NCI-H2107 treated with DMSO at 0.1 percent for 48 hours (cell line): Measurements from ENCODE around the gene FOXRED2.
A peak's percentile ranks its signal among the peaks of the same experiment; 100 is the strongest.
"Not testable (repeated sequence)": the region's sequence is repeated elsewhere in the genome, so short reads cannot be mapped to it uniquely, and the experiment has no call there.

Experiments used
- DNase-seq: peaks from one replicate; lab custom pipeline; 2025; ENCODE audit not compliant: unreplicated experiment; lab: John Stamatoyannopoulos, UW

The FOXRED2 gene

GRCh38 chr22:36470162-36470993 lies 36.5 kb downstream of the FOXRED2 start:
- peak; percentile 41 for DNase-seq

- DNase-seq: no peak
Measured at GRCh38 chr22:36469094-36469710, 37.6 kb downstream of the FOXRED2 start.

DNA sequence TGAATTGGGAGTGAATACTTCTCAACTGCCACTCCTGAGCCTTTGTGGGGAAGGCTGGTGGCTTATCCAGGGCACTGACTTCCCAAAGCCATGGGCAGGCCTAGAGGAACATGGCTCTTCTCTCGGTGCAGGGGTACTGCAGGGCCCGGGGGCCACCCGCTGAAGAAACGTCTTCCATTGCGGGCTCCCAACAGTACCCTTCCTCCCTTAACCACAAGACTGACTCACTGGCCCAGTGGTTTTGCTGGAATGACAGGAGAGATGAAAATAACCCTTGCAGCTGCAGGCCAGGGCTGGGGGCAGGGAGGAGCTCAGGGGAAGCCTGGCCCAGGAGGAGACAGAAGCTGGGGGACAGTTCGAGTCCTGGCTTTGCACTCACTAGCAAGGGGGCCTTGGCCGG lies 38.9 kb downstream of the FOXRED2 start:
- no peak for DNase-seq

- DNase-seq: peak; percentile 25
Measured at GRCh38 chr22:36467042-36467810, 39.6 kb downstream of the FOXRED2 start.

- DNase-seq: no peak
Measured at GRCh38 chr22:36466258-36466657, 40.6 kb downstream of the FOXRED2 start.

- no peak for DNase-seq
Measured at GRCh38 chr22:36465232-36466021, 41.4 kb downstream of the FOXRED2 start.

- no peak for DNase-seq
Measured at GRCh38 chr22:36464715-36465231, 42.1 kb downstream of the FOXRED2 start.

DNA sequence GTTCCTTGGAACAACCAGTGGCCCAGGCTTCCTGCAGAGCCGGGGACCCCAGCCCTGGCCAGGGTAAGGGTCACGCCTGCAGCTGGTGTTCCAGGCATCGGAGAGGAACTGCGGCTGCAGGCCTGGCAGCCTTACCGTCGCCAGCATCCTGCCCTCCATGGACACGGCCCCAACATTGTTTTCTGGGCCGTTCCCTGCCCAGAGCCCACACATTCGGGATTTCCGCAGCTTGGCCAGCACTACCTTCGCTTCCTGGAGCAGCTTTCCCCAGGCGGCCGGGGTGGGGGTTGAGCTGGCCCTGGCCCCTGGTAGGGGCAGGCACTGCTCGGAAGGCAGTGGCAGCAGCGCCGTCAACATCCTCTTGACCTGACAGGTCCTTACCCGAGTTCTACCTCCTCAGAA lies 43.1 kb downstream of the FOXRED2 start:
- DNase-seq: no peak

DNA sequence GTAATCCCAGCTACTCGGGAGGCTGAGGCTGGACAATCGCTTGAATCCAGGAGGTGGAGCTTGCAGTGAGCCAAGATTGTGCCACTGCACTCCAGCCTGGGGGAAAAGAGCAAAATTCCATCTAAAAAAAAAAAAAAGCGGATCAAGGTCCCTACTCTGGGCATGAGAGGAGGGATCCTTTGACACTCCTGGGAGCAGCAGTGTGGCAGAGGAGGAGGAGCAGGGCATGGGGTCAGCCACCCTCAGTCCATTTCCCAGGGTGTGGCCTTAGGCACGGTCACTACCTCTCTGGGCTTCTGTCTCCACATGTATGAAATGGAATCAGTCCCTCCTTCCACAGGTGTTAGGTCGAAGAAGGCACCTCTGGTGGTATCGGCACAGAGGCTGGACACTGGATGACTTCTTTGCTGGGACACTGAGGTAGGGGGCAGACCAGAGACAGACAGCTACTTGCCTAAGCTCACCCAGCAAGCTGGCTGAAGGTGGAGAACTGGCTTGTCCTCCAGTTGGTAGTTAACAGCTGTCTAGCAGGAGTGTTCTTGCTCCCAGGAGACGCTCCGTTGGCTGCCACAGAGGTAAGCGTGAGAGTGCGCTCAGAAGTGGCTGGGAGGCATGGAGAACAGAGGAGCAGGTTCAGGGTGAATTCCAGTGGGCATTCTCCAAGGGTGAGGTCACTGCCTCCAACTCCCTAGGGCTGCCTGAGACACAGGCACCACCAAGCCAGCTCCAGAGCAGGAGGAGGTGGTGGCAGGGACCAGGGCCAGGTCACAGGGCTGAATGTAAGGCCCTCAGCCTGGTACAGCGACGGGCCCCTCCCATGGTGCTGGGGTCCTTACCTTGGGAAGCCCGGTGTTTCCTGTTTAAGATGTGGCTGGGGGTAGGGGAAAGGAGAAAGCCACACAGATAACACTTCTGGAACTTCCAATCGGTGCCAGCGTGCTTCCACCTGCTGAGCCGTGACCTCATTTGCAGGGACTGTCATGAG lies 44.9 kb downstream of the FOXRED2 start:
- DNase-seq: peak; percentile 75

DNA sequence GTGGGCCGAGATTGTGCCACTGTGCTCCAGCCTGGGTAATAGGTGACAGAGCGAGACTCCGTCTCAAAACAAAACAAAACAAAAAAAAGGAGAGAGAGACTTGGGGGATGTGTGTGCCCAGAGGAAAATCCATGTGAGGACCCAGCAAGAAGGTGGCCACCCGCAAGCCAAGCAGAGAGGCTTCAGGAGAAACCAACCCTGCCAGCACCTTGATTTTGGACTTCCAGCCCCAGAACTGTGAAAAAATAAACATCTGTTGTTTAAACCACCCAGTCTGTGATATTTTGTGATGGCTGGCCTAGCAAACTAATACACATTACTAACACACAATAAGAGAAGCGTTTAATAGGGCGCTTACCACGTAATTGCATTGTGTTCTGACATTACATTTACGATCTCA lies 46.6 kb downstream of the FOXRED2 start:
- DNase-seq: no peak

GRCh38 chr22:36457688-36458450 lies 49.0 kb downstream of the FOXRED2 start:
- no peak for DNase-seq

DNA sequence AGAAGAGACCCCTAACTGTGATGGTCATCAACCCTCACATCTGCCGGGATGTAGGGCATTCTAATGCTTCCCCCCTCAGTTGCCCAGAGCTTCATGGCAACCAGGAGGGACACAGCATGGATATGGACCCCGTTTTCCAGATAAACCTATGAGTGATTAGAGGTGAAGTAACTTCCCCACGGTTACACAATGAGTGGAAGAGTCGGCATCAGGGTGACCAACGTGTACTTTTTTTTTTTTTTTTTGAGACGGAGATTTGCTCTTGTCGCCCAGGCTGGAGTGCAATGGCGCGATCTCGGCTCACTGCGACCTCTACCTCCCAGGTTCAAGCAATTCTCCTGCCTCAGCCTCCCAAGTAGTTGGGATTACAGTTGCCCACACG lies 50.4 kb downstream of the FOXRED2 start:
- no peak for DNase-seq

- no peak for DNase-seq
Measured at GRCh38 chr22:36455571-36456463, 51.0 kb downstream of the FOXRED2 start.

DNA sequence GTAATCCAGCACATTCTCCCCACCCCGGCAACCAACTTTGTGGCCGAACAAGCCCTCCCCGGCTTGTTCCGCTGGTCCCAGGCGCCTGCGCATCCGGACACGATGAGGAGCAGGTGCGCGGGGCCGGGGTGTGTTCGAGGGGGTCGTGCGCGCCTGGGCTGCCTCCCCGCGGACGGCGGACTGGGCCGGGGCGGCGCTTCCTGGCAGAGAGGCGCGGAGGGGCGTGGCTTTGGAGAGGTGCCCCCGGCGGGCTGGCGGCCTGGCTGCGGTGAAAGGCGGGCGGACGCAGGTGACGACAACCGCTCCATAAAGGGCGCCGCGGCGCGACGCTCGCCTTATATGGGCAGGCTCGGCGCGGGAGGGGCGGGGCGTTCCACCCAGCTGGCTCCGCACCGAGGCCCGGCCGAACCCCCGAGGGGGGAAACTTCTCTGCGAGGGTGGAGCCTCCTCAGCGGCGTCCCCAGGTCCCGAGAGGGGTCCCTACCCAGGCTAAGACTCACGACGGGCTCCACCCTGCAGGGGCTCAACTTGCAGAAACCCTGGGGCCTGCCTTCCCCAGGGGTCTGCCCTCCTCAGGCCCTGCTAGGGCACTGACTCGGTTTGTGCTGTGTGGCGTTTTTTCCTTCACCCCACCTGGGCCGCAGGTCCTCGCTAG lies 51.8 kb downstream of the FOXRED2 start:
- peak; percentile 84 for DNase-seq

- no peak for DNase-seq
Measured at GRCh38 chr22:36453855-36454378, 52.9 kb downstream of the FOXRED2 start.

- DNase-seq: not testable (repeated sequence)
Measured at GRCh38 chr22:36452978-36453607, 53.7 kb downstream of the FOXRED2 start.
